ENCODE measurements around the gene LPCAT3. TPM values are rescaled to one million over a fixed set of nuclear protein-coding genes. Genes with fewer than 3 reads are reported as not detected.

The LPCAT3 gene
- total RNA-seq, 1 donor from 2014 or later: 23.0 TPM

GRCh38 chr12:6979453-6979852 lies 38.8 kb downstream of the LPCAT3 start:
- no peaks in the 10 kb centered on the region for H3K9me3 ChIP-seq
- intact Hi-C loops (cut with DNase I): no loop called here
- H3K4me3 ChIP-seq: no peak overlapping the region
- no peak for DNase-seq (ENCODE audit: low spot score in 2 of 2)
- peaks cover 70 to 89% of the 10 kb centered on the region in 2 donors for H3K36me3 ChIP-seq
- no peaks in the 10 kb centered on the region for H3K27me3 ChIP-seq
- no peak for TF ChIP-seq CTCF (IDR thresholded peaks at IDR 0.05)
- H3K27ac ChIP-seq: no peak overlapping the region
- H3K4me1 ChIP-seq: no peaks in the 10 kb centered on the region

- no peak for TF ChIP-seq CTCF (IDR thresholded peaks at IDR 0.05)
- Histone ChIP-seq H3K27ac (no peak overlapping the region), H3K27me3 (no peaks in the 10 kb centered on the region), H3K4me1 (no peaks in the 10 kb centered on the region), H3K4me3 (no peak overlapping the region), H3K36me3 (peaks cover 74 to 93% of the 10 kb centered on the region in 2 donors), H3K9me3 (no peaks in the 10 kb centered on the region)
- no peak for DNase-seq (ENCODE audit: low spot score in 2 of 2)
- intact Hi-C loops (cut with DNase I): no loop called here
Observed at GRCh38 chr12:6979021-6979420, 39.3 kb downstream of the LPCAT3 start.

- no peak overlapping the region for H3K4me3 ChIP-seq
- H3K36me3 ChIP-seq: peaks cover 74 to 92% of the 10 kb centered on the region in 2 donors
- intact Hi-C loops (cut with DNase I): no loop called here
- H3K27me3 ChIP-seq: no peaks in the 10 kb centered on the region
- DNase-seq (ENCODE audit: low spot score in 2 of 2): no peak
- no peaks in the 10 kb centered on the region for H3K4me1 ChIP-seq
- no peak for TF ChIP-seq CTCF (IDR thresholded peaks at IDR 0.05)
- H3K27ac ChIP-seq: no peak overlapping the region
- no peaks in the 10 kb centered on the region for H3K9me3 ChIP-seq
Observed at GRCh38 chr12:6978611-6979011, 39.7 kb downstream of the LPCAT3 start.

GRCh38 chr12:6978188-6978587 lies 40.1 kb downstream of the LPCAT3 start:
- intact Hi-C loops (cut with DNase I): no loop called here
- TF ChIP-seq CTCF (IDR thresholded peaks at IDR 0.05): no peak
- Histone ChIP-seq H3K9me3 (no peaks in the 10 kb centered on the region), H3K4me1 (no peaks in the 10 kb centered on the region), H3K4me3 (no peak overlapping the region), H3K27ac (no peak overlapping the region), H3K27me3 (no peaks in the 10 kb centered on the region), H3K36me3 (peaks cover 74 to 87% of the 10 kb centered on the region in 2 donors)
- DNase-seq (ENCODE audit: low spot score in 2 of 2): no peak

GRCh38 chr12:6977653-6978052 lies 40.6 kb downstream of the LPCAT3 start:
- intact Hi-C loops (cut with DNase I): no loop called here

More at GRCh38 chr12:6977653-6978052, 40.6 kb downstream of the LPCAT3 start:
- no peak overlapping the region for H3K27ac ChIP-seq
- H3K4me1 ChIP-seq: no peaks in the 10 kb centered on the region
- no peaks in the 10 kb centered on the region for H3K27me3 ChIP-seq
- no peak overlapping the region for H3K4me3 ChIP-seq
- H3K9me3 ChIP-seq: no peaks in the 10 kb centered on the region
- TF ChIP-seq CTCF (IDR thresholded peaks at IDR 0.05): no peak
- no peak for DNase-seq (ENCODE audit: low spot score in 2 of 2)
- H3K36me3 ChIP-seq: peaks cover 74 to 82% of the 10 kb centered on the region in 2 donors
